Panc1 (cell line): ENCODE data around the gene CDH10.

ENCODE experiments used
- POLR2AphosphoS5 ChIP-seq: IDR thresholded peaks from 2 replicates; pipeline ENCODE4 v1.6.1; 2012; ENCODE audit warnings: mild to moderate bottlenecking, low read depth, low read length, moderate library complexity
- SIN3A ChIP-seq: IDR thresholded peaks from 2 replicates; pipeline ENCODE4 v1.6.1; 2012; ENCODE audit warnings: low read depth, mild to moderate bottlenecking, low read length, moderate library complexity, borderline replicate concordance; ENCODE audit not compliant: insufficient read depth
- TF ChIP-seq, protein P1 (sequence below): fragments of 450-650 bp; IDR thresholded peaks from 2 replicates; pipeline ENCODE4 v1.5.1; 2017; ENCODE audit warnings: mild to moderate bottlenecking
- TF ChIP-seq, protein P2 (sequence below), 2 experiments: IDR thresholded peaks; 2 replicates each; pipeline ENCODE4 v1.6.1; 2011 to 2012; ENCODE audit warnings: low read depth in 2 of 2, control low read depth in 1 of 2, low read length in 1 of 2, mild to moderate bottlenecking in 1 of 2, moderate library complexity in 1 of 2; ENCODE audit not compliant: insufficient read depth in 1 of 2

DNA sequence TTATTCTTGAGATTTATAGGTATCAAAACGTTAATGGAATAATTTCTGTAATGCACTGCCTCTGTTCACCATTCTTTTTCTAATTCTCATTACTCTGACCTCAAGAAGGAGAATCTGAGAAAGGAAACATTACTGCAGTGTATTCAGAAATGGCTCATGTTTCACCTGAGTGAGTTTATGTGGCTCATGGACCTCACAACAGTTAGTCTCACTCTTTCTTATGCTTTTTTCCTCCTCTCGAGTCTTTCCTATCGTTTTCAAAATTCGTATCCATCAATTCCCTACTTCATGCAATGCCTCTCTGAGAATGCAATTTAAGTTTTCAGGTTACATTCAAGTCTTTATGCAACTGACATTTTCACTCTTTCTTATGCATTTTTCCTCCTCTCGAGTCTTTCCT is 9.6 kb downstream of the CDH10 start:
- TF ChIP-seq, protein P1, sequence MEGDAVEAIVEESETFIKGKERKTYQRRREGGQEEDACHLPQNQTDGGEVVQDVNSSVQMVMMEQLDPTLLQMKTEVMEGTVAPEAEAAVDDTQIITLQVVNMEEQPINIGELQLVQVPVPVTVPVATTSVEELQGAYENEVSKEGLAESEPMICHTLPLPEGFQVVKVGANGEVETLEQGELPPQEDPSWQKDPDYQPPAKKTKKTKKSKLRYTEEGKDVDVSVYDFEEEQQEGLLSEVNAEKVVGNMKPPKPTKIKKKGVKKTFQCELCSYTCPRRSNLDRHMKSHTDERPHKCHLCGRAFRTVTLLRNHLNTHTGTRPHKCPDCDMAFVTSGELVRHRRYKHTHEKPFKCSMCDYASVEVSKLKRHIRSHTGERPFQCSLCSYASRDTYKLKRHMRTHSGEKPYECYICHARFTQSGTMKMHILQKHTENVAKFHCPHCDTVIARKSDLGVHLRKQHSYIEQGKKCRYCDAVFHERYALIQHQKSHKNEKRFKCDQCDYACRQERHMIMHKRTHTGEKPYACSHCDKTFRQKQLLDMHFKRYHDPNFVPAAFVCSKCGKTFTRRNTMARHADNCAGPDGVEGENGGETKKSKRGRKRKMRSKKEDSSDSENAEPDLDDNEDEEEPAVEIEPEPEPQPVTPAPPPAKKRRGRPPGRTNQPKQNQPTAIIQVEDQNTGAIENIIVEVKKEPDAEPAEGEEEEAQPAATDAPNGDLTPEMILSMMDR, result no peak
- TF ChIP-seq POLR2AphosphoS5 (no peak), SIN3A (no peak)
- TF ChIP-seq, protein P2, sequence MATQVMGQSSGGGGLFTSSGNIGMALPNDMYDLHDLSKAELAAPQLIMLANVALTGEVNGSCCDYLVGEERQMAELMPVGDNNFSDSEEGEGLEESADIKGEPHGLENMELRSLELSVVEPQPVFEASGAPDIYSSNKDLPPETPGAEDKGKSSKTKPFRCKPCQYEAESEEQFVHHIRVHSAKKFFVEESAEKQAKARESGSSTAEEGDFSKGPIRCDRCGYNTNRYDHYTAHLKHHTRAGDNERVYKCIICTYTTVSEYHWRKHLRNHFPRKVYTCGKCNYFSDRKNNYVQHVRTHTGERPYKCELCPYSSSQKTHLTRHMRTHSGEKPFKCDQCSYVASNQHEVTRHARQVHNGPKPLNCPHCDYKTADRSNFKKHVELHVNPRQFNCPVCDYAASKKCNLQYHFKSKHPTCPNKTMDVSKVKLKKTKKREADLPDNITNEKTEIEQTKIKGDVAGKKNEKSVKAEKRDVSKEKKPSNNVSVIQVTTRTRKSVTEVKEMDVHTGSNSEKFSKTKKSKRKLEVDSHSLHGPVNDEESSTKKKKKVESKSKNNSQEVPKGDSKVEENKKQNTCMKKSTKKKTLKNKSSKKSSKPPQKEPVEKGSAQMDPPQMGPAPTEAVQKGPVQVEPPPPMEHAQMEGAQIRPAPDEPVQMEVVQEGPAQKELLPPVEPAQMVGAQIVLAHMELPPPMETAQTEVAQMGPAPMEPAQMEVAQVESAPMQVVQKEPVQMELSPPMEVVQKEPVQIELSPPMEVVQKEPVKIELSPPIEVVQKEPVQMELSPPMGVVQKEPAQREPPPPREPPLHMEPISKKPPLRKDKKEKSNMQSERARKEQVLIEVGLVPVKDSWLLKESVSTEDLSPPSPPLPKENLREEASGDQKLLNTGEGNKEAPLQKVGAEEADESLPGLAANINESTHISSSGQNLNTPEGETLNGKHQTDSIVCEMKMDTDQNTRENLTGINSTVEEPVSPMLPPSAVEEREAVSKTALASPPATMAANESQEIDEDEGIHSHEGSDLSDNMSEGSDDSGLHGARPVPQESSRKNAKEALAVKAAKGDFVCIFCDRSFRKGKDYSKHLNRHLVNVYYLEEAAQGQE (IDR thresholded peaks at IDR 0.05; ENCODE audit: insufficient read depth in 1 of 2, low read depth in 2 of 2, low read length in 1 of 2), result no peak
